Smooth muscle cell (in vitro differentiated cells): Measurements from ENCODE around the gene CTNNBIP1. TPM values are rescaled to one million over a fixed set of nuclear protein-coding genes. Genes with fewer than 3 reads are reported as not detected.
A peak's percentile ranks its signal among the peaks of the same experiment; 100 is the strongest.

Source experiments
- DNase-seq: peaks from one replicate; lab custom pipeline; 2025; ENCODE audit not compliant: unreplicated experiment; lab: John Stamatoyannopoulos, UW
- H2AFZ ChIP-seq: fragments of 200-600 bp; sonication (generic); 2 replicates; pipeline ENCODE4 v1.6.0; 2016; ENCODE audit warnings: antibody characterized with exemption, low read depth, mild to moderate bottlenecking
- H3F3A ChIP-seq: fragments of 200-600 bp; sonication (generic); 2 replicates; pipeline ENCODE4 v1.6.0; 2017; ENCODE audit warnings: antibody characterized with exemption, low read depth
- H3K27ac ChIP-seq: fragments of 200-600 bp; sonication (generic); 2 replicates; pipeline ENCODE4 v1.5.1; 2016; ENCODE audit warnings: low read depth, mild to moderate bottlenecking
- H3K27me3 ChIP-seq: fragments of 200-600 bp; sonication (generic); 2 replicates; pipeline ENCODE4 v1.6.1; 2016; ENCODE audit warnings: low read depth, mild to moderate bottlenecking
- H3K36me3 ChIP-seq: fragments of 200-600 bp; sonication (generic); 2 replicates; pipeline ENCODE4 v1.5.1; 2016; ENCODE audit warnings: low read depth
- H3K4me1 ChIP-seq: fragments of 200-600 bp; sonication (generic); 2 replicates; pipeline ENCODE4 v1.5.1; 2016; ENCODE audit warnings: low read depth
- H3K4me2 ChIP-seq: fragments of 200-600 bp; sonication (generic); 2 replicates; pipeline ENCODE4 v1.6.0; 2016; ENCODE audit warnings: mild to moderate bottlenecking
- H3K4me3 ChIP-seq: fragments of 200-600 bp; sonication (generic); 2 replicates; pipeline ENCODE4 v1.5.1; 2016; ENCODE audit warnings: mild to moderate bottlenecking
- H3K79me2 ChIP-seq: fragments of 200-600 bp; sonication (generic); 2 replicates; pipeline ENCODE4 v1.6.0; 2016; ENCODE audit warnings: low read depth, mild to moderate bottlenecking
- H3K9ac ChIP-seq: fragments of 200-600 bp; sonication (generic); 2 replicates; pipeline ENCODE4 v1.6.0; 2016; ENCODE audit warnings: low read depth
- H3K9me3 ChIP-seq: fragments of 200-600 bp; sonication (generic); replicated peaks from 2 replicates; pipeline ENCODE4 v1.5.1; 2016; ENCODE audit warnings: low read depth
- H4K20me1 ChIP-seq: fragments of 200-600 bp; sonication (generic); 2 replicates; pipeline ENCODE4 v1.6.0; 2016; ENCODE audit warnings: low read depth
- CTCF ChIP-seq: fragments of 200-600 bp; sonication (generic); IDR thresholded peaks from 2 replicates; pipeline ENCODE4 v1.5.1; 2017; ENCODE audit warnings: borderline replicate concordance, mild to moderate bottlenecking, antibody characterized with exemption; ENCODE audit not compliant: insufficient read depth, poor library complexity, severe bottlenecking
- whole genome bisulfite sequencing: methylation state at CpG from one replicate; pipeline ENCODE4 v1.1.7; 2016; ENCODE audit warnings: low lambda C conversion rate; 5-methylcytosine and 5-hydroxymethylcytosine counted together
- polyA plus RNA-seq: library from polyadenylated mRNA; unstranded; fragments of >200 nt; fragmentation: Nextera tagmentation; extraction: Ambion mirVana; gene quantifications from 2 replicates; pipeline ENCODE4 v1.2.1, GENCODE V29; 2016
- total RNA-seq: library from RNA; depleted of rRNA; stranded (reverse); fragments of >200 nt; gene quantifications from 2 replicates; pipeline ENCODE4 v1.2.3, GENCODE V29; 2014

The CTNNBIP1 gene
- total and polyA plus RNA-seq, 2 experiments from 2014 or later: 27.7 to 55.1 TPM

- H3K4me1 ChIP-seq: peaks cover 34% of the 10 kb centered on the region
- no peak overlapping the region for H3K4me2 ChIP-seq
- 87% methylated on average over 10 of the region's 11 CpGs for WGBS
- no peaks in the 10 kb centered on the region for H3K79me2 ChIP-seq
- peaks cover 39% of the 10 kb centered on the region for H4K20me1 ChIP-seq
- no peaks in the 10 kb centered on the region for H3K9me3 ChIP-seq
- TF ChIP-seq CTCF: no peak
- no peak for DNase-seq
- H3K4me3 ChIP-seq: no peak overlapping the region
- H3K9ac ChIP-seq: no peak overlapping the region
- no peak overlapping the region for H3K27ac ChIP-seq
- H3F3A ChIP-seq: no peaks in the 10 kb centered on the region
- H3K36me3 ChIP-seq: no peaks in the 10 kb centered on the region
- no peak overlapping the region for H2AFZ ChIP-seq
- no peaks in the 10 kb centered on the region for H3K27me3 ChIP-seq
Observed at GRCh38 chr1:9883585-9884449, 26.3 kb downstream of the CTNNBIP1 start.

- H3K9me3 ChIP-seq: no peaks in the 10 kb centered on the region
- WGBS: over 99% methylated on average over 12 of the region's 12 CpGs
- H3K79me2 ChIP-seq: no peaks in the 10 kb centered on the region
Observed at GRCh38 chr1:9882945-9883303, 27.1 kb downstream of the CTNNBIP1 start.

GRCh38 chr1:9882296-9882944 lies 27.6 kb downstream of the CTNNBIP1 start:
- Histone ChIP-seq H3K79me2 (no peaks in the 10 kb centered on the region), H3K9ac (no peak overlapping the region), H3K9me3 (no peaks in the 10 kb centered on the region), H3K4me2 (peak overlapping the region; percentile 62), H4K20me1 (peaks cover 49% of the 10 kb centered on the region), H3F3A (no peaks in the 10 kb centered on the region), H3K36me3 (no peaks in the 10 kb centered on the region), H3K27ac (peak overlapping the region; percentile 78), H3K27me3 (no peaks in the 10 kb centered on the region), H2AFZ (no peak overlapping the region), H3K4me3 (no peak overlapping the region), H3K4me1 (peaks cover 31% of the 10 kb centered on the region)
- WGBS: 94% methylated on average over 12 of the region's 12 CpGs
- DNase-seq: no peak
- TF ChIP-seq CTCF: no peak

More at GRCh38 chr1:9882945-9883303, 27.1 kb downstream of the CTNNBIP1 start:
- H3K27ac ChIP-seq: no peak overlapping the region
- no peak overlapping the region for H3K4me3 ChIP-seq
- no peak overlapping the region for H3K9ac ChIP-seq
- no peaks in the 10 kb centered on the region for H3K27me3 ChIP-seq
- H3F3A ChIP-seq: no peaks in the 10 kb centered on the region
- H3K4me2 ChIP-seq: no peak overlapping the region
- peaks cover 47% of the 10 kb centered on the region for H4K20me1 ChIP-seq
- H3K36me3 ChIP-seq: no peaks in the 10 kb centered on the region
- no peak overlapping the region for H2AFZ ChIP-seq
- DNase-seq: no peak
- H3K4me1 ChIP-seq: peaks cover 31% of the 10 kb centered on the region
- TF ChIP-seq CTCF: no peak
